GDM1 (cell line): Measurements from ENCODE around the gene GPR171.
"Not testable (repeated sequence)": the region's sequence is repeated elsewhere in the genome, so short reads cannot be mapped to it uniquely, and the experiment has no call there.

Source experiments
- DNase-seq: peaks from one replicate; lab custom pipeline; 2025; lab: John Stamatoyannopoulos, UW

GPR171 gene, protein sequence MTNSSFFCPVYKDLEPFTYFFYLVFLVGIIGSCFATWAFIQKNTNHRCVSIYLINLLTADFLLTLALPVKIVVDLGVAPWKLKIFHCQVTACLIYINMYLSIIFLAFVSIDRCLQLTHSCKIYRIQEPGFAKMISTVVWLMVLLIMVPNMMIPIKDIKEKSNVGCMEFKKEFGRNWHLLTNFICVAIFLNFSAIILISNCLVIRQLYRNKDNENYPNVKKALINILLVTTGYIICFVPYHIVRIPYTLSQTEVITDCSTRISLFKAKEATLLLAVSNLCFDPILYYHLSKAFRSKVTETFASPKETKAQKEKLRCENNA

DNA sequence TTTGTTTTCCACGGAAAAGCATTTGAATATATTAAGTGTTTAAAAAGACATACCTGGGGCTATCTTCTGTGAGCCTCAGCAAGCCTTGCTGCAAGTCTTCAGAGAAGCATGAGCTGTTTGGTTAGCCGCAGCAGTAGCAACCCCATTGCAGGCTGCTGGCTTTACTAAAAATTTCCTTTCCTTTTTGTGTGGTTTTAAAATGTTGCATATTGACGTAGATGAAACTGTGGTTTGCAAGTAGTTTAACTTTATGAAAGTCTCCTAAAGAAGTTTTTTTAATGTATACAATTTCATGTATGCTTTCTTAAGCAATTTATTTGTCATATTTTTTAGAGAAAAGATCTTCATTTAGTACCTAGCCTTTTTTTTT, at the start of gene GPR171:
Gene GPR171 (minus strand): TSS at position 166 of the 370 bp plus-strand sequence. CDS start 3,830 bp downstream, outside the sequence.
- no peak for DNase-seq

DNA sequence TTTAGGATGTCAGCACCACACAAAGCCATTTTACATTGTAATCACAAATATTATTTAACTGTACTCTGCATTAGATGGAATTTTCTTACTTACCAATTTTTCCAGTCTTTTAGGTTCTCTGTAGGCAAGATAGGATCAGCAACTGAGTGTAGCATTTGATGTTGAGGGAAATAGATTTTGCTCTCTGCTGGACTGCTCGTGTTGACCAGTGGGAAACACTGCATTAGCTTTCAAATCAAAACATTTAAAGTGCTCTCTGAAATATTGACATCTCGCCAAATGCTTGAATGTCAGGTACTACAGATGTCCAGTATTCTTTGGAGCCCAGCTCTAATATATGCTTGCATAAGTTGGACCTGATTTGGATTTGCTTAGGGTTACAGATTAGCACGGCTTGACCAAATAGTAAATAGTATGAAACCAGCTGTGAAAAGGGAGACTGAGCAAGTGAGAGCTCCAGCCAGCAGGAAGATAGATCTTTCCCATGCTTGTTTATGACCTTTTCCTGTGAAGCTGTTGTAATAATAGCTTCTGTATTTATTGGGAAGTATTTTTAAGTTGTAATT, 45.8 kb upstream of the GPR171 start:
- DNase-seq, result no peak

- DNase-seq, result not testable (repeated sequence)
Observed at GRCh38 chr3:151242006-151242405, 39.0 kb upstream of the GPR171 start.

- DNase-seq, result no peak
Observed at GRCh38 chr3:151236736-151237135, 33.7 kb upstream of the GPR171 start.

DNA sequence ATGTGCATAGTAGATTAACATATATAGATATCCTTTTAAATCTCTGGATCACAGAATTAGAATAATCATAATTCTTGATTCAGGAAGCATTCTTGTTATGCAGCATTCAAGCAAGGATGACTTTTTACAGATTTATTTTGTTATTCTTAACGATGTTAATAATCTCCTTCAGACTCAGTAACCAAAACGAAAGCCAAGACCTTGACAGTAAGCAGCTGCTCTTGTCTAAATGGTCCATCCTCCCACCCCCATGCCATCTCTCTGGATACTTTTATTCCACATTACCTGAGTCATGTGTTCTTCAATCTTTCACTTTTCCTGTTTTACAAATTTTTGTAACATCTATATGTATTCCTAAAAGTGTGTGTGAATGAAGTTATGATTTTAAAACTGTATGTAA, 33.3 kb upstream of the GPR171 start:
- no peak for DNase-seq

DNA sequence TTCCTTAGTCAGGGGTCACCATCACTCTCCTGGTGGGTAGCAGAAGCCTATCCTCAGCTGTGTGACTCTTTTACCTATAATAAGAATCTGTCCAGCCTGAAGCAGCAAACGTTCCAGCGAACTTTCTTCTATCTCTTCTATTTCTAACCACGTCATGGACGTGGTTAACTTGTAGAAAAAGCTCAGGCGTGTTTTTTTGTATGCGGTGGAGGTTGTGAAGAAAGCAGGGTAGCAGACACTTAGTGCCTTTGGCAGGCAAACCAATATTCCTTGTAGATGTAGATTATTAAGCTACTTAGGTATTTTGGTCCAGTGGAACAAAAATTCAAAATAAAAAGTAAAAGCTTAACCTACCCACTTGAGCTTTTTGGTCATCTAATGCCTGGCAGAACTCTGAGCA, 31.8 kb upstream of the GPR171 start:
- DNase-seq, result no peak

- no peak for DNase-seq
Observed at GRCh38 chr3:151232991-151233390, 30.0 kb upstream of the GPR171 start.

GRCh38 chr3:151232403-151232802, 29.4 kb upstream of the GPR171 start:
- not testable (repeated sequence) for DNase-seq

DNA sequence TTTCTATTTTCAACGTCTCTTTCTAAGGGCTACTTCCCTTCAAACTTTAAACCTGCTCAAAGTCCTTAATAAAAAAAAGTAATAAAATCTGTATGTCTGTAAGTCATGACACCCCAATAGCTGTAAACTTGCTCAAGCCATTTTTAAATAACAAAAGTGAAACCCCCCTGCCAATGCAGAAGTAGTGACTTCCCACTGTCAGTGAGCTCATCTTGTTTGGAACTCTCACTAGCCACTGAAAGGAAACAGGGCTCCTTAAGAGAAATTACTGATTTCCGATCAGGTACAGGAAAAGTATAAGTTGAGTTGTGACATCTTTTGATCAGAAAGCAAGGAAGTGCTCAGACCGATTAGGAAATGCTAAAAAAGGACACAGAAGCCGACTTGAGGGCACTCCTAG, 27.6 kb upstream of the GPR171 start:
- DNase-seq, result no peak

GRCh38 chr3:151228666-151229040, 25.6 kb upstream of the GPR171 start:
- DNase-seq, result no peak

GRCh38 chr3:151227807-151228665, 25.0 kb upstream of the GPR171 start:
- DNase-seq, result peak; percentile 49

DNA sequence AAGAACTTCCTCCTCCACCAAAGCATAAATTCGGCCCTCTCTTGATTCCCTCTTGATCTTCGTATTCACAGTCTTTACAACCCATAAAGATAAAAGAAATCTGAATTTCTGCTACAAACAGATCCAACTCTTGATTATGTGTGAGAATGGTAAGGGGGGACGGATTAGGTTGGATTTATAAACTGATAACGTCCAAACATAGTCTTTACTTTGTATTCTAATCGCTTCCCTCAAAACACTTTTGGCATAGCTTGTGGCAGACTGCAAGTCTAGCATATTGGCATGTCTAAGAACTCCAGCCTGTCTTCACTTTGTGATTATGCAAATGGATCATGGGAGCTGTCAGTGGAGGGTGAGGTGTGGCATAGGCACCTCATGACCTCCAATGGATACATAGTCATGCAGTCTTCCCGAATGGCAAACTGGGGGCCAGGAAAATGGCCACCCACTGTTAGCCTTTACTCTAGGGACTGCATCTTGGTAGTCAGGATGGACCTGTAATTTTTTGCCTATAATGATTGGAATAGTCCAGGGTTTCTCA, 24.3 kb upstream of the GPR171 start:
- no peak for DNase-seq

DNA sequence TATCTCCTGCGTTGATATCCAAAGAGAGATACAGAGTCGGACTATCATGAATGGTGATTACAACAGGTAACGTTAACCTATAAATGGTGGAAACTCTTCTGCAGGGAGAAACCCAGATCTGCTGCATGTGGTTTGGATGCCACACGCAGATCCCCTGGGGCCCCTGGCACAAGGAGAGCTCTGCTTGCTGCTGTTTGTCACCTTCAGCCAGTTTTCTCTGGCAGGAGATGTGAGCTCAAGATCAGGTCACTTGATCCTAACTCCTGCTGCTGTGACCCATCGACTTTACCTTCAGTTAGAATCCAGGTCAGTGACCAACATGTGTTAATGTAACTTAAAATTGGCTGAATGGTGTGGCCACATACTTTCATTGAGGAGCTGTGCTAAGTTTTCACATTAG, 23.8 kb upstream of the GPR171 start:
- DNase-seq, result no peak

DNA sequence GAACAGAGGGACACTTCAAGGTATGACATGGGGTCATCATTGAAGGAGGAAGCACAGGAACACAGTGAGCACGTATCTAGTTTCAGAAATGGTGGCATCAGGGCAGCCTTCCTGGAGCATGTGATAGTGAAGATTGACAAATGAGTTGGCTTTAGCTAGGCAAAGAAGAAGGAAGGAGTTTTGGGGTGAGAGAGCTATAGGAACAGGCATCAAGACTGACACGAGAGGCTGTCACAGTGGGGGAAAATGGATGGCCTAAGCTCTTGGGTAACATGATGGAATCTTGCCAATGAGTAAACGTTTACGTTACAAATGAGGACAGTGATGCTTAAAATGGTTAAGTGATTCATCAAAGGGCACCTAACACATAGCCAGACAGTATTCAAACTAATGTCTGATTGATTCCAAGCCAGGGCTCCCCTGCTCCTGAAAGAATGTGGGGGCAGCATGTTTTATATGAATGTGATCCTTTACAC, 23.1 kb upstream of the GPR171 start:
- DNase-seq, result no peak

- no peak for DNase-seq
Observed at GRCh38 chr3:151225040-151225975, 22.3 kb upstream of the GPR171 start.

DNA sequence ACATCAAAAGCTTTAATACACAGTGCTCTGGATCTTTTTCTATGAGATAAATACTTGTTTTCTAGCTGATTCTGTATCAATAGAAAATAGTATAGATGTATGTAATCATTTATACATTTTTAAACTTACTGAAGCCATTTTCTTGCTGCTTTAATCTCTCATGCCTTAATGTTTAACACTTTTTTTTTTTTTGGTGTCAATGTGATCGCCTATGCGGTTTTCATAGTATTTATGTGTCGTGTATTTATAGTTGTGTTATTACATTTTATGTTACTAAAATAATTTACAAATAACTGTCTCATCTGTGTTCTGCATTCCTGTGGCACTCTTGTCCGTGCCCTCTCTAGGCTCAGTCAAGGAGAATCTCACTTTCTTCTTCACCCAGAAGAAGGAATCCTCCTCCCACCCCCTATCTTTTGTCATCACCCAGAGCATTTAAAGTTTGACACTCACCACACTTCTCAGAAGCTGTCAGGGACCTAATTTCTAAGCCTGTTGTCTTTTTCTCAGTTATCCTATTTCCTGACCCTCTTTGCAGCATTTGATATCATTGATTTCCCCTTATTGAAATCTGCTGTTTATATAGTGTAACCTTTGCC, 21.4 kb upstream of the GPR171 start:
- no peak for DNase-seq

DNA sequence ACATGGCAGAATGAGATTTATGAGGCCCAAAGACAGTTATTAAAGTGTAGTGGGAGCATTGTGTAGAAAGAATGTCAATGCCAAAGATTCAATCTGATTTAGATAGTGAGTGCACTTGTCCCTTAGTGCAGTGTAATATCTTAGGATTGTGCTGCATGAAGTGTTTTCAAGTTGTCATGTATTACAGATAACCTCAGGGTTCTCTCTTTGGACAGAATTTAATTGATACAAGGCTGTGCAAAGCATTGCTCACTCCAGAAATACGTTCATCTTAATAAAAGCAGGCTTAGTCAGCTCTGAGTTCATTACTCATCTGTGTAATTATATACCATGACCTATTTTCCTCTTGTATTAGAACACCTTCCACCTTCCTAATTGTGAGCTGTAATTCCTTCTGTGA, 16.0 kb upstream of the GPR171 start:
- no peak for DNase-seq

- no peak for DNase-seq
Observed at GRCh38 chr3:151218136-151218535, 15.1 kb upstream of the GPR171 start.

DNA sequence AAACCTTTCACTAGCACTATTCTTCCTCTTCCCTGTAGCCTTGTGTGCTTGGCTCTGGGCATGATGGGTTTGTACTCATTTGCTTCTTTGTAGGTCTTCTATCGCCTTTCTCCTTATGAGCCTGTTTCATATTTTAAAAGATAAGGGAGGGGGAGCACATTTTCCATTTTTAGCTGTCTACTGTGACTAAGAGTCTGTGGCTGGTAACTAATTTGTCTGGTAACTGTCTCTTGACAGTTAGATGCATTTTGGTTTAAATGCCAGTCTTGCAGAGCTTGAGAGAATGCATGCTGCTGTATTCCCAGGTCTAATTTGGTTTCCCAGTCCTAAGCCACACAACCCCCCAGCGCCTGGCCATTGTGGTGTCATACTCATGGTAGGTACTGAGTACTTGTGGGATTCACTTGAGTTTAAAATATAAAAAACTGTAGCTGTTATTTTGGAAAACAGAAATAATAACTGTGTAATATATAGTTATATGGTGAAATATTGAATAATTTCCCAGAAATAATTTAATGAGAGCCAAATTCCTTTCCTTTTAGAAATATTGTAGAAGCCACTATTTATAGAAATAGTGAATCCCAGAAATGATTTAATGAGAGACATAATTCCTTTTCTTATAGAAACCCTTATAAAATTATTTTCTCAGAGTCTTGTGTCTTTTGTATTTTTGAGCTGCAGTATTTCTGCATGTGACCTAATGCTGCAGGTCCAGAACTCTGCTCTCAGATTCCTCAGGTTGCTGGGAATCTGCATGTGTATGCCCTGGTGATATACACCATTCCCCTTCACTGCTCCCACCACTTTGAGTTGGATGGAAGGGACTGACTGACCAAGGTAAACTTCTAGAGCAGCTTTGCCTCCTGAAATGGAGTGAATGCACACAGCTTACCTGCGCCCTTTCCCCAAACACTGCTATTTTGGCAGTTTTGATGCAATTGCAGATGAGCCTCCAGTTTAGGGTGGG, 13.9 kb upstream of the GPR171 start:
- no peak for DNase-seq

DNA sequence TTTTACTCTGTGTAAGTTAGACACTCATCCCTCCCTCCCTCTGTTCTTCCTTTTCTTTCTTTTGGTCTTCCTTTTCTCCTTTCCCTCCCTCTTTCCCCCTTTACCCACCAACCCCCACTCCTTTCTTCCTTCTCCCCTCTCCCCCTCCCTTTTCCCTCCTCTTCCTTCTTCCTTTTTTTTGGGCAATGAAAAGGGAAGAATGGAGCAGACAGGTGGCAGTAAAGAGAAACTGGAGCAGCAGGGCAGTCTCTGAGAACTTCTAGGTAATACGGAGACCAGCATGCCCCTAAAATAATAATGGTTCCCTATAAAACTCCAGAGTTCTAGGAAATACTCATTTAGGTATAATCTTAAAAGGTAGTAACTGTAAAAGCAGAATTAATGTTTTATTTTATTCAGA, 11.4 kb upstream of the GPR171 start:
- DNase-seq, result no peak
